PC-9 (cell line): ENCODE results near the gene SMC4.

Experiments used
- CTCF ChIP-seq: fragments of 200-600 bp; sonication (generic); conservative IDR thresholded peaks from 2 replicates; pipeline ENCODE4 v1.6.1; 2017; ENCODE audit warnings: mixed run types, antibody characterized with exemption, mild to moderate bottlenecking, moderate library complexity
- EZH2 ChIP-seq: fragments of 200-600 bp; sonication (generic); IDR thresholded peaks from 2 replicates; pipeline ENCODE4 v1.8.0; 2017; ENCODE audit warnings: antibody characterized with exemption, low read depth

GRCh38 chr3:160481856-160482255, 82.4 kb downstream of the SMC4 start:
- no peak for TF ChIP-seq CTCF
- TF ChIP-seq EZH2: no peak
